ENCODE data around the gene SEPTIN8. TPM values are rescaled to one million over a fixed set of nuclear protein-coding genes. Genes with fewer than 3 reads are reported as not detected.
"Not testable (repeated sequence)": the region's sequence is repeated elsewhere in the genome, so short reads cannot be mapped to it uniquely, and the experiment has no call there.

Gene SEPTIN8
- total RNA-seq, 1 donor from 2014 or later, result 35.9 TPM

DNA sequence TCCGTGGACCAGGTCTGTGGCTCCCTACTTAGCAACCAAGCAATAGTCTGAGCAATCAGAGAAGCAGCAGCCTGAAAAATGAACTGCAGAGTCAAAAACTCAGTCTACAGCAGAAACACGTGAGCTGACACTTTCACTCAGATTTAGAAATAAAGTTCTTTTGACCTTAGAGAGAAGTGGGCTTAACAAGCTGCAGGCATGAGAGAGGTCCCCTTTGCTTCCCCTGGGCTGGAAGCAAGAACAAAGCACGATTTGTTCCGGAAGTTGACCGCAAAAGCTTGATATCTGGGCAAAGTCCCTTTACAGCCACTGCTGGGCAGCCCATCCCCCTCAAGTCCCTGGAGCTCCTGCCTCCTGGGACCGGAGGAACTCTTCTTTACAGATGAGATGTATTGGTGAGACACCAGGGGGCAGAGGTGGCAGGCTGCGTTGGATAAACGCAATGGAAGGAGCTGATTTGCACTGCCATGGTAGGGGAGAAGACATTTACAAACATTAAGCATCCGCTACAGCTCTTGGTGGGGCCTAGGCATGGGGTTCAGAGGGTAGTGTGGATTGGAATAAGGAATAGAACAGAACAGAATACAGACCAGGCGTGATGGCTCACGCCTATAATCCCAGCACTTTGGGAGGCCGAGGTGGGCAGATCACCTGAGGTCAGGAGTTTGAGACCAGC, 30.3 kb upstream of the SEPTIN8 start:
- no peaks in the 10 kb centered on the region for H3K9me3 Mint-ChIP-seq
- no peak for DNase-seq (ENCODE audit: low spot score)
- intact Hi-C loops (cut with micrococcal nuclease), result no loop called here
- H3K4me3 Mint-ChIP-seq (ENCODE audit: low read depth), result no peak overlapping the region
- no peaks in the 10 kb centered on the region for H3K36me3 Mint-ChIP-seq (ENCODE audit: low read depth)
- no peak overlapping the region for H3K27ac Mint-ChIP-seq
- peaks cover 3% of the 10 kb centered on the region for H3K4me1 Mint-ChIP-seq (ENCODE audit: low read depth)
- H3K27me3 Mint-ChIP-seq (ENCODE audit: low read depth), result peaks cover 72% of the 10 kb centered on the region

DNA sequence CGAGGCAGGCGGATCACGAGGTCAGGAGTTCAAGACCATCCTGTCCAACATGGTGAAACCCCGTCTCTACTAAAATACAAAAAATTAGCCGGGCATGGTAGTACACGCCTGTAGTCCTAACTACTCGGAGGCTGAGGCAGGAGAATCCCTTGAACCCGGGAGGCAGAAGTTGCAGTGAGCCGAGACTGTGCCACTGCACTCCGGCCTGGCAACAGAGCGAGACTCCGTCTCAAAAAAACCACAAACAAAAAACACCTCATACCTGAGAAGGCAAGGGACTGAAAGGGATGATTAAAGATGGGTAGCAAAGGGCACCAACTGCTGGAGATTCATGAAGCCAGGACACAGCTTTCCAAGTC, 29.7 kb upstream of the SEPTIN8 start:
- H3K9me3 Mint-ChIP-seq; H3K27ac Mint-ChIP-seq; H3K4me3 Mint-ChIP-seq (ENCODE audit: low read depth); H3K4me1 Mint-ChIP-seq (ENCODE audit: low read depth); intact Hi-C loops (cut with micrococcal nuclease); DNase-seq (ENCODE audit: low spot score); H3K36me3 Mint-ChIP-seq (ENCODE audit: low read depth): not testable (repeated sequence)
- H3K27me3 Mint-ChIP-seq (ENCODE audit: low read depth), result peaks cover 72% of the 10 kb centered on the region

DNA sequence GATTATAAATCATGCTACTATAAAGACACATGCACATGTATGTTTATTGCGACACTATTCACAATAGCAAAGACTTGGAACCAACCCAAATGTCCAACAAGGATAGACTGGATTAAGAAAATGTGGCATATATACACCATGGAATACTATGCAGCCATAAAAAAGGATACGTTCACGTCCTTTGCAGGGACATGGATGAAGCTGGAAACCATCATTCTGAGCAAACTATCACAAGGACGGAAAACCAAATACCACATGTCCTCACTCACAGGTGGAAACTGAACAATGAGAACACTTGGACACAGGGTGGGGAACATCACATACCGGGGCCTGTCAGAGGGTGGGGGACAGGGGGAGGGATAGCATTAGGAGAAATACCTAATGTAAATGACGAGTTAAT, 28.8 kb upstream of the SEPTIN8 start:
- DNase-seq (ENCODE audit: low spot score); intact Hi-C loops (cut with micrococcal nuclease); H3K4me3 Mint-ChIP-seq (ENCODE audit: low read depth); H3K9me3 Mint-ChIP-seq; H3K4me1 Mint-ChIP-seq (ENCODE audit: low read depth); H3K36me3 Mint-ChIP-seq (ENCODE audit: low read depth); H3K27ac Mint-ChIP-seq: not testable (repeated sequence)
- peaks cover 64% of the 10 kb centered on the region for H3K27me3 Mint-ChIP-seq (ENCODE audit: low read depth)

DNA sequence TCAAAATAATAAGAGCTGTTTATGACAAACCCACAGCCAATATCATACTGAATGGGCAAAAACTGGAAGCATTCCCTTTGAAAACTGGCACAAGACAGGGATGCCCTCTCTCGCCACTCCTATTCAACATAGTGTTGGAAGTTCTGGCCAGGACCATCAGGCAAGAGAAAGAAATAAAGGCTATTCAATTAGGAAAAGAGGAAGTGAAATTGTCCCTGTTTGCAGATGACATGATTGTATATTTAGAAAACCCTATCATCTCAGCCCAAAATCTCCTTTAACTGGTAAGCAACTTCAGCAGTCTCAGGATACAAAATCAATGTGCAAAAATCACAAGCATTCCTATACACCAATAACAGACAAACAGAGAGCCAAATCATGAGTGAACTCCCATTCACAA, 27.2 kb upstream of the SEPTIN8 start:
- not testable (repeated sequence) for H3K36me3 Mint-ChIP-seq (ENCODE audit: low read depth); DNase-seq (ENCODE audit: low spot score); H3K4me3 Mint-ChIP-seq (ENCODE audit: low read depth); H3K27ac Mint-ChIP-seq; H3K4me1 Mint-ChIP-seq (ENCODE audit: low read depth); H3K9me3 Mint-ChIP-seq
- intact Hi-C loops (cut with micrococcal nuclease), result loop anchor here (5.0 kb wide), 1 partner anchor 212 kb away; no protein-coding TSS in a partner anchor
- peaks cover 57% of the 10 kb centered on the region for H3K27me3 Mint-ChIP-seq (ENCODE audit: low read depth)

DNA sequence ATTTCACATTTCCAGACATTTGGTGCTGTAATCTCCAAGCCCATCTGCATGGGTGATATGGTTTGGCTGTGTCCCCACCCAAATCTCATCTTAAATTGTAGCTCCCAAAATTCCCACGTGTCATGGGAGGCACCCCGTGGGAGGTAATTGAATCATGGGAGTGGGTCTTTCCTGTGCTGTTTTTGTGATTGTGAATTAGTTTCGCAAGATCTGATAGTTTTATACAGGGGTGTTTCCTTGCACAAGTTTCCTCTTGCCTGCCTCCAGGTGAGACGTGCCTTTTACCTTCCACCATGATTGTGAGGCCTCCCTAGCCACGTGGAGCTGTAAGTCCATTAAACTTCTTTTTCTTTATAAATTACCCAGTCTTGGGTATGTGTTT, 25.6 kb upstream of the SEPTIN8 start:
- intact Hi-C loops (cut with micrococcal nuclease), result loop anchor here (5.0 kb wide), 1 partner anchor 210 kb away; no protein-coding TSS in a partner anchor
- H3K9me3 Mint-ChIP-seq; H3K36me3 Mint-ChIP-seq (ENCODE audit: low read depth); DNase-seq (ENCODE audit: low spot score); H3K27ac Mint-ChIP-seq; H3K4me1 Mint-ChIP-seq (ENCODE audit: low read depth); H3K4me3 Mint-ChIP-seq (ENCODE audit: low read depth): not testable (repeated sequence)
- H3K27me3 Mint-ChIP-seq (ENCODE audit: low read depth), result peaks cover 51% of the 10 kb centered on the region

DNA sequence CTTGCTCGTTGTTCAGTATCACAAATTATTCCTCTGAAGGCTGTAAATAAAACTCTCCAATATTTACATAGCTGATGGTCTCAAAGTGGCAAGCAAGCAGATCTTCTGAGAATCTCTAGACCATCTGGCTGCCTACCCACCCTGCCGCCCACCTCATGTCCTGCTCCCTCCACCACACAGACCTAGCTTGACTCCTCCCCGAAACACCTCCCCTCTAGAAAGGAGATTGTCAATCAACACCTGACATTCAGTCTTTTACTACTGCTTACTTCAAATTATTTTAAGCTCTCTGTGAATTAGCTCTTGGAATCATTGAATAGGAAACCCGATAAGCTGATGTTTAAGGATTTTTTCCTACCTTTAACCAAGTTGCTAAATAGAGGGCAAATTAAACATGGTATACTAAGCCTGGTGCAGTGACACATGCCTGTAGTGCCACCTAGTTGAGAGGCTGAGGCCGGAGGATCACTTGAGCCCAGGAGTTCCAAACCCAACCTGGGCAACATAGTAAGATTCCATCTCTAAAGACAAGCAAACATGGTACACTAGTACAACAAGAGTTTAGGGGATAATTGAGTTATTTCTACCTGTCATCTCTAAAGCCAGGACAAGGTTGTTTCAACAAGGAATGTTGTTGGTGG, 25.1 kb upstream of the SEPTIN8 start:
- intact Hi-C loops (cut with micrococcal nuclease), result loop anchor here (5.0 kb wide), 1 partner anchor 210 kb away; no protein-coding TSS in a partner anchor

DNA sequence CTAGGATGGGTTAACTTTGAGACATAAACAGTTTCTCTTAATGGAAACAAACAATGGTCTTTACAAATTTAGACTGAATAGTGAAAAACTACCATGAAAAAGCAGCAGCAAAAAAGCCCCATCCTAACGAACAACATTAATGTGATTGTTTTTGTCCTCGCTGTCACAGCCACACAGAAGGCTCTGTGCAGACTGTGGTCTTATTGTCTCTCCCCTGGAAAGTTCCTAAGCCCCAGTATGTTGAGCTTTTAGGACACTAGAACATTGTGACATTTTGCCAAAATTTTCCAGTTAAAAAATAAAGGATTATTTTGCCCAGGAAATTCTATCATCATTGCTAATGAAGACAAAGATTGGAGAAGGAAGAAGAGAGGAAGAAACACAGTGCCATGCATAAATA, 23.5 kb upstream of the SEPTIN8 start:
- Mint-ChIP-seq H3K27me3 (ENCODE audit: low read depth) (peaks cover 52% of the 10 kb centered on the region), H3K4me3 (ENCODE audit: low read depth) (no peak overlapping the region), H3K4me1 (ENCODE audit: low read depth) (peaks cover 5% of the 10 kb centered on the region), H3K36me3 (ENCODE audit: low read depth) (no peaks in the 10 kb centered on the region), H3K27ac (no peak overlapping the region), H3K9me3 (no peaks in the 10 kb centered on the region)
- intact Hi-C loops (cut with micrococcal nuclease), result loop anchor here (5.0 kb wide), 1 partner anchor 208 kb away; no protein-coding TSS in a partner anchor
- no peak for DNase-seq (ENCODE audit: low spot score)

More for the DNA sequence above, 25.1 kb upstream of the SEPTIN8 start:
- Mint-ChIP-seq H3K4me1 (ENCODE audit: low read depth) (peaks cover 5% of the 10 kb centered on the region), H3K9me3 (no peaks in the 10 kb centered on the region), H3K27ac (no peak overlapping the region), H3K36me3 (ENCODE audit: low read depth) (no peaks in the 10 kb centered on the region), H3K27me3 (ENCODE audit: low read depth) (peaks cover 48% of the 10 kb centered on the region), H3K4me3 (ENCODE audit: low read depth) (no peak overlapping the region)
- DNase-seq (ENCODE audit: low spot score), result no peak

DNA sequence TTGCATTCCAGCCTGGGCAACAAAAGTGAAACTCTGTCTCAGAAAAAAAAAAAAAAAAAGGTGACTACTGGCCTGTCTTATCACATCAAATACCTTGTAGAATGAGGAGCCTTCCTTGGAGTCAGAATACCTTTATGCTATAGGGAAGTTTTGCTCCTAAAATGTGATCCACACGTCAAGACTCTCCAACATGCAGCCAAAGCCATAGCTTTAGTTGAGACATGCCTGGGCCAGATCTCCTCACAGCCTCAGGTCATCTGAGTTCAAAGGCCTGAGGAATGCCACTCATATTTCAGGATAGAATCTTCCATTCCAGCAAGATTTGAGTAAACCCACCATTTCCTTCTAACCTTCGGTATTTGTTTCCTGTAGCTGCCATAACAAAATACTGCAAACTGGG, 22.4 kb upstream of the SEPTIN8 start:
- Mint-ChIP-seq H3K36me3 (ENCODE audit: low read depth) (no peaks in the 10 kb centered on the region), H3K27me3 (ENCODE audit: low read depth) (peaks cover 50% of the 10 kb centered on the region), H3K4me1 (ENCODE audit: low read depth) (peaks cover 5% of the 10 kb centered on the region), H3K4me3 (ENCODE audit: low read depth) (no peak overlapping the region), H3K9me3 (no peaks in the 10 kb centered on the region), H3K27ac (no peak overlapping the region)
- DNase-seq (ENCODE audit: low spot score), result no peak
- intact Hi-C loops (cut with micrococcal nuclease), result no loop called here

DNA sequence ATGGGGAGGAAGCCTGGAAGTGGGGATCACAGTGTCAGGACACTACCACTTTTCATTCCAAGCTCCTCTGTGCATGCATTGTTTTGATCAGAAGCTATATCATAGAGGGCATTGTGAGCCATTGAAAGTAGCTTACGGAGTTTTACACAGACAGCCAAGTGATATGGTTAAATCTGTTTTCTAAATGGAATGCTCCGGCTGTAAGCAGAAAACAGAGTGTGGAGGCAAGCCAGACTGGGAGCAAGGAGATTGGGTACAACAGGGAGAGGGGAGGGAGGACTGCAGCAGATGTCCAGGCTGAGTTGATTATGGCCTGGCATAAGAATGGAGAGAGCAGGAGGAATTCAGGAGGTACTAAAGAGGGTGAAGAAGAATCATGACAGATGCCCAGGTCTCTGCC, 20.6 kb upstream of the SEPTIN8 start:
- Mint-ChIP-seq H3K36me3 (ENCODE audit: low read depth) (no peaks in the 10 kb centered on the region), H3K4me1 (ENCODE audit: low read depth) (peaks cover 5% of the 10 kb centered on the region), H3K9me3 (no peaks in the 10 kb centered on the region), H3K27me3 (ENCODE audit: low read depth) (peaks cover 40% of the 10 kb centered on the region), H3K4me3 (ENCODE audit: low read depth) (no peak overlapping the region), H3K27ac (no peak overlapping the region)
- no peak for DNase-seq (ENCODE audit: low spot score)
- intact Hi-C loops (cut with micrococcal nuclease), result no loop called here

DNA sequence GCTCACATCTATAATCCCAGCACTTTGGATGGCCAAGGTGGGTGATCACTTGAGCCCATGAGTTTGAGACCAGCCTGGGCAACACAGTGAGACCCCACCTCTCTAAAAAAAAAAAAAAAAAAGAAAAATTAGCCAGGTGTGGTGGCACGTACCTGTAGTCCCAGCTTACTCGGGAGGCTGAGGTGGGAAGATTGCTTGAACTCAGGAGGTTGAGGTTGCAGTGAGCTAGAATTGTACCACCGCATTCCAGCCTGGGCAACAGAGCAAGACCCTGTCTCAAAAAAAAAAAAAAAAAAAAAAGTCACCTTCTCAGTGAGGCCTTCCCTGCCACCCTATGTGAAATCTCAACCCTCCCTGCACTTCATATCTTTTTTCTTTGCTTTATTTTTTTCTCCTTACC, 14.0 kb upstream of the SEPTIN8 start:
- intact Hi-C loops (cut with micrococcal nuclease), result no loop called here
- no peak overlapping the region for H3K4me3 Mint-ChIP-seq (ENCODE audit: low read depth)
- H3K9me3 Mint-ChIP-seq, result no peaks in the 10 kb centered on the region
- no peak overlapping the region for H3K27ac Mint-ChIP-seq
- H3K4me1 Mint-ChIP-seq (ENCODE audit: low read depth), result peaks cover 4% of the 10 kb centered on the region
- no peaks in the 10 kb centered on the region for H3K36me3 Mint-ChIP-seq (ENCODE audit: low read depth)
- DNase-seq (ENCODE audit: low spot score), result no peak
- H3K27me3 Mint-ChIP-seq (ENCODE audit: low read depth), result peaks cover 47% of the 10 kb centered on the region

DNA sequence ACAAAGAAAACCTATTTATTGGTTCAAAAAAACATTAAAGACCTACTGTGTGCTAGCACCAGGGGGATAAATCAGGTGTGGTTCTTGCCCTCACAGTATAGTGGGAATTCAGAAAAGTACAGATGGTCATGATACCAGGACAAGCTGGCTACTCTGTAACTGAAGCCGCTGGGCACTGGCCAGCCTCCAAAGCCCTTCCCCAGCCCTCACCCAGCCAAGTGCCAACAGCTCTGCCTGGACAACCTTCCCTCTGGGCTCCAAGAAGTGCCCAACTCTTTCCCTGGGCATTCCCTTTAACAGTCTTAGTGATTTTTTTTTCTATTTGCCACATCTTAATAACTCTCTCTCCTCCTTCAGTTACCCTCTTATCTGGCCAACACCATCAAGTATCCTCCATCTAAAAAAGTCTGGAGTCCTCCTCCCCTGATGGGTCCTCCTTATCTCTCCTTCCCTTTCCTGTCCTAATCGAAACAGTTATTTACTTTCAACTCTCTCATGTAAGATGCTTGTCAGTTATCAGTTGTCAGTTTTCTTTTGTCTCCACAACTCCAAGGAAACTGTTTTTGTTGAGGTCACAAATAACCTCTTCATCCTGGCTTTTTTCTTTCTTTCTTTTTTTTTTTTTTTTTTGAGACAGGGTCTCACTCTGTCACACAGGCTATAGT, 13.3 kb upstream of the SEPTIN8 start:
- no peaks in the 10 kb centered on the region for H3K36me3 Mint-ChIP-seq (ENCODE audit: low read depth)
- intact Hi-C loops (cut with micrococcal nuclease), result no loop called here
- H3K27ac Mint-ChIP-seq, result no peak overlapping the region
- H3K4me3 Mint-ChIP-seq (ENCODE audit: low read depth), result no peak overlapping the region
- peaks cover 52% of the 10 kb centered on the region for H3K27me3 Mint-ChIP-seq (ENCODE audit: low read depth)
- peaks cover 4% of the 10 kb centered on the region for H3K4me1 Mint-ChIP-seq (ENCODE audit: low read depth)
- H3K9me3 Mint-ChIP-seq, result no peaks in the 10 kb centered on the region
- DNase-seq (ENCODE audit: low spot score), result no peak

DNA sequence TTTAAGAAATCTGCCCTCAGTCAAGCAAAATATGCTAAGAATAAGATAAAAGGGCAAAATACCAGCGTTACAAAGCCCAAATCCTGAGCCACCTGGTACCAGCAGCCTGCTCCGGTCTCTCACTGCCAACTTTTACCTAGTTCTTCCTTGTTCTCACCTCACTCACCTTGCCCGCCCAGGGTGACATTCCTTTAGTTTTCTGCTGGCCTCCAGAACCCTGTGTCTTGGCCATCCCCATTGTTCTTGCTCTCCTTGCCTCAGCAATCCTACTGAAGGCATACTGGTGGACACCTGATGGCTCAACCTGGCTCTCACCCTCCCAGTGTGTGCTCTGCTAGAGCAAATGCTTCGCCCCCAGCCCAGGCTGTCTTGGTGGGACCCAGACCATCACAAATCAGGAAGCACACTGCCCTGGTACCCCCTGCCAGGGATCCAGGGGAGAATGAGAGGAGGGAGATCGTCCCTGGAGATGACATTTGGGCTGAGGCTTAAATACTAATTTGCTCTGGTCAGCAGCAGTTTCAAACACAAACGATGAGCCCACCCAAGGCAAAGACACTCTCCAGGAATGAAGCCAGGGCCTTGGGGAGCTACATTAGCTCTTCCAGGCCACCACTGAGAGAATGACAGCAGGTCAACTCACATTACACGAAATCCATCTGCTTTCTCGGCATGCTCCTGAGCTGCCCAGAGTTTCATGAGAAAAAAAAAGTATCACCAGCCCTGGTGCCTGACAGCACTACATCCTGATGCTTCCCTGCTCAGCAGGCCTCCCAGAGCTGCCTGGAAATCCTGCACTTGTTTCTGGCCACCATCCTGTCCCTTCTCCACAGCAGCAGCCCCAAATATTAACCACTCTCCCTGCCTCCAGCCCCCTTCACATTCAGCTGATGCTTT, 12.2 kb upstream of the SEPTIN8 start:
- H3K4me1 Mint-ChIP-seq (ENCODE audit: low read depth), result peaks cover 4% of the 10 kb centered on the region
- H3K9me3 Mint-ChIP-seq, result no peaks in the 10 kb centered on the region
- no peak overlapping the region for H3K4me3 Mint-ChIP-seq (ENCODE audit: low read depth)
- no peak overlapping the region for H3K27ac Mint-ChIP-seq
- no peaks in the 10 kb centered on the region for H3K36me3 Mint-ChIP-seq (ENCODE audit: low read depth)
- peaks cover 50% of the 10 kb centered on the region for H3K27me3 Mint-ChIP-seq (ENCODE audit: low read depth)
- no peak for DNase-seq (ENCODE audit: low spot score)
- intact Hi-C loops (cut with micrococcal nuclease), result no loop called here

Data from activated T-helper 2 cell treated with anti-CD3 and anti-CD28 coated beads, Interferon-gamma antibody, Interleukin-2, Interleukin-4, amounts not matched to agents 10 μg/mL and 5 μg/mL and 100 μg/mL, durations not matched to agents 14 hours and 24 hours and 36 hours (primary cell).